OCI-LY3 (cell line): ENCODE measurements around the gene ZDHHC14.

ENCODE experiments used
- EZH2phosphoT487 ChIP-seq: fragments of 200-600 bp; shearing (Covaris generic); IDR thresholded peaks from 2 replicates; pipeline ENCODE4 v1.6.1; 2018; ENCODE audit warnings: antibody characterized with exemption, mixed run types, low read depth
- TF ChIP-seq, protein P1 (sequence below): fragments of 200-600, 300-600 bp; sonication (generic); IDR thresholded peaks from 2 replicates; pipeline ENCODE4 v1.5.1; 2014; ENCODE audit warnings: antibody characterized with exemption, low read length, low read depth

- TF ChIP-seq EZH2phosphoT487: no peak
- TF ChIP-seq, protein P1, sequence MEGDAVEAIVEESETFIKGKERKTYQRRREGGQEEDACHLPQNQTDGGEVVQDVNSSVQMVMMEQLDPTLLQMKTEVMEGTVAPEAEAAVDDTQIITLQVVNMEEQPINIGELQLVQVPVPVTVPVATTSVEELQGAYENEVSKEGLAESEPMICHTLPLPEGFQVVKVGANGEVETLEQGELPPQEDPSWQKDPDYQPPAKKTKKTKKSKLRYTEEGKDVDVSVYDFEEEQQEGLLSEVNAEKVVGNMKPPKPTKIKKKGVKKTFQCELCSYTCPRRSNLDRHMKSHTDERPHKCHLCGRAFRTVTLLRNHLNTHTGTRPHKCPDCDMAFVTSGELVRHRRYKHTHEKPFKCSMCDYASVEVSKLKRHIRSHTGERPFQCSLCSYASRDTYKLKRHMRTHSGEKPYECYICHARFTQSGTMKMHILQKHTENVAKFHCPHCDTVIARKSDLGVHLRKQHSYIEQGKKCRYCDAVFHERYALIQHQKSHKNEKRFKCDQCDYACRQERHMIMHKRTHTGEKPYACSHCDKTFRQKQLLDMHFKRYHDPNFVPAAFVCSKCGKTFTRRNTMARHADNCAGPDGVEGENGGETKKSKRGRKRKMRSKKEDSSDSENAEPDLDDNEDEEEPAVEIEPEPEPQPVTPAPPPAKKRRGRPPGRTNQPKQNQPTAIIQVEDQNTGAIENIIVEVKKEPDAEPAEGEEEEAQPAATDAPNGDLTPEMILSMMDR: no peak
Measured at GRCh38 chr6:157716251-157716995, 335.4 kb downstream of the ZDHHC14 start.
